ENCODE data around the gene PNKP.

PNKP gene

GRCh38 chr19:49904136-49904535 lies 36.8 kb upstream of the PNKP start:
- H3F3A ChIP-seq (ENCODE audit: insufficient read depth), result peaks cover 11% of the 10 kb centered on the region; the same call in 1 of the 2 replicates
- no peak overlapping the region for H3K4me3 ChIP-seq (ENCODE audit: insufficient read depth, low read length, poor library complexity, severe bottlenecking)
- no peak overlapping the region for H2AFZ ChIP-seq (ENCODE audit: low read depth, low read length, severe bottlenecking)
- TF ChIP-seq EZH2phosphoT487 (conservative IDR thresholded peaks at IDR 0.05; ENCODE audit: low read length), result no peak
- TF ChIP-seq CTCF (IDR thresholded peaks at IDR 0.05; ENCODE audit: insufficient read depth, low read length, poor library complexity, severe bottlenecking), result no peak
- H3K27me3 ChIP-seq (ENCODE audit: low read length), result no peaks in the 10 kb centered on the region
- no peaks in the 10 kb centered on the region for H3K79me2 ChIP-seq (ENCODE audit: insufficient read depth, low read length)
- no peak overlapping the region for H3K9ac ChIP-seq (ENCODE audit: low read length)
- no peaks in the 10 kb centered on the region for H3K9me2 ChIP-seq (replicated peaks; ENCODE audit: insufficient read depth, low read length)
- H4K20me1 ChIP-seq (ENCODE audit: low read depth, low read length), result no peaks in the 10 kb centered on the region
- no peak overlapping the region for H3K4me2 ChIP-seq (ENCODE audit: low read depth, low read length, poor library complexity, severe bottlenecking)
- no peaks in the 10 kb centered on the region for H3K36me3 ChIP-seq (ENCODE audit: low read length)
- no peak overlapping the region for H3K27ac ChIP-seq (ENCODE audit: low read depth, low read length)
- no peaks in the 10 kb centered on the region for H3K9me3 ChIP-seq (ENCODE audit: insufficient read depth, low read length)

DNA sequence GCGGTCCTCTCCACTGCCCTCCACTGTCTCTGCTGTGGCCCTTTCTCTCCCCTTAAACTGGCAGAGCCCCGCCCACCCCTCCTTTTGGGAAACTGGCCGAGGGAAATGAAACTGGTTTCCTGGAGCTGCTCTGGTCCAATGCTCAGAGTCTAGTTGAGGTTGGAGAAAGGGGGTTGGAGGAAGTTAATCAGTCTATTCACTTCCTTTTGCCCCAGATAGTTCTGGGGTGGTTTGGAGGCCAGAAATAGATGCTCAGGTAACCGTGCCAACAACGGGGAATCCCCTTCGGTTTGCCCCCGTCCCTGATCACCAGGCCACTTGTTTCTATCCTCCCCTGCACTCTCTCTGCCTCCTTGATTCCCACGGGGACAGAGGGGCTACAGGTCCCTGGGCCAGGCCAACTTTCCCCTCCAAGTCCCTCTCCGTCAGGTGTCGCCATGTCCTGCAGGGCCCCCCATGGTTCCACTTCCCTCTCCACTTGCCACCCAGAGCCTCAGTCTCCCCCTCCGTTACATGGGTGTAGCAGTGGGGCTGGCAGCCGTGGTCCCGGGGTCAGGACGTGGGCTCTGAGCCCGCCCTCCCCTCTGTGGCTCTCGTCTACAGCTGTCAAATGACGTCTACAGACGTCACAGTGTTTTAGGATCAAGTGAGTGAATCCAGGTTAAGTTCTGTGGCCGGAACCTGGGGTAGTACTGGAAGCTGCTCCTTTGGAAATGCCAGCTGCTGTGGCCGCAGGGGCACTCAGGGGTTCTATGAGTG lies 29.7 kb upstream of the PNKP start, which contains the start of gene IL4I1:
Gene IL4I1, minus strand, starts transcription at position 25 of the 759 bp plus-strand sequence. CDS start 727 bp downstream, outside the sequence.
- no peaks in the 10 kb centered on the region for H3K27me3 ChIP-seq (ENCODE audit: low read length)
- TF ChIP-seq CTCF (IDR thresholded peaks at IDR 0.05; ENCODE audit: insufficient read depth, low read length, poor library complexity, severe bottlenecking) (no peak), EZH2phosphoT487 (conservative IDR thresholded peaks at IDR 0.05; ENCODE audit: low read length) (no peak)

DNA sequence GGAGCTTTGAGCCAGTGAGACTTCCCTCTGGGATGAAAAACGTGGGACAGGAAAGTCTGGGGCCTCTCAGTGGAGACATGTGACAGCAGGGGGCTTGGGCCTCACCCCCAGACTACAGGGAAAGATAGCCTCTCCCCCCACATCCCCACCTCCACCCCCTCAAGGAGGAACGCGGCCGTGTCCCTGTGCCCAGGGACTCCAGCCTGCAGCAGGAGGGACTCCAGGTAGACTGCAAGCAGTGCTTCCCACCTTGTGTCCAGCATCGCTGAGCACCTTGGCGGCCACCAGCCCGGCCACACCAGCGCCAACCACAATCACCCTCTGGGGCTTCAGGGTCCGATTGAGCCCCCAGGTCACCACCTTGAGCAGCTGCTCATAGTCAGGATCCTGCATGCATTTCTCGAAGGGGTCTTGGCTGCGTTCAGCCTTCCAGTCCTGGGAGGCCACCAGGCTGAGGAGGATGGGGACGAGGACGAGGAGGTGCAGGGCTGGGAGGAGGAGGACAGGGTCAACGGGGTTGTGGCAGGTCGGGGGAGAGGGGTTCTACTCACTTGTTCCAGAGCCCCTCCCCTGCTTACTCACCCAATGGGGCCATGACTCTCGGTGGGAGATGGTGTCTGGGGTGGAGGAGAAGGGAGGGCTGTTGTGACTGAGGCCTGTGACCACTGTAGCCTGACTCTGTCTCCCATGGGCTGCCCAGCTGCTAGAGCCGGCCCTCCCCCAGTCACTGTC lies 28.4 kb upstream of the PNKP start:
- no peaks in the 10 kb centered on the region for H3K9me2 ChIP-seq (replicated peaks; ENCODE audit: insufficient read depth, low read length)
- TF ChIP-seq EZH2phosphoT487 (conservative IDR thresholded peaks at IDR 0.05; ENCODE audit: low read length) (no peak), CTCF (IDR thresholded peaks at IDR 0.05; ENCODE audit: insufficient read depth, low read length, poor library complexity, severe bottlenecking) (no peak)
- H3K27me3 ChIP-seq (ENCODE audit: low read length), result no peaks in the 10 kb centered on the region
- no peaks in the 10 kb centered on the region for H3K9me3 ChIP-seq (ENCODE audit: insufficient read depth, low read length)
- 0 out of 2 replicates have a peak, but pooled peaks cover 6% of the 10 kb centered on the region for H3F3A ChIP-seq (ENCODE audit: insufficient read depth)
- no peak overlapping the region; the same call in 1 of the 2 replicates for H3K9ac ChIP-seq (ENCODE audit: low read length)
- H2AFZ ChIP-seq (ENCODE audit: low read depth, low read length, severe bottlenecking), result no peak overlapping the region
- H3K4me3 ChIP-seq (ENCODE audit: insufficient read depth, low read length, poor library complexity, severe bottlenecking), result no peak overlapping the region
- H3K79me2 ChIP-seq (ENCODE audit: insufficient read depth, low read length), result no peaks in the 10 kb centered on the region
- peak overlapping the region; percentile 65 for H3K4me2 ChIP-seq (ENCODE audit: low read depth, low read length, poor library complexity, severe bottlenecking)
- no peaks in the 10 kb centered on the region for H4K20me1 ChIP-seq (ENCODE audit: low read depth, low read length)
- no peaks in the 10 kb centered on the region for H3K36me3 ChIP-seq (ENCODE audit: low read length)
- no peak overlapping the region for H3K27ac ChIP-seq (ENCODE audit: low read depth, low read length)

More for the DNA sequence above, 29.7 kb upstream of the PNKP start, which contains the start of gene IL4I1:
- no peaks in the 10 kb centered on the region for H3K9me2 ChIP-seq (replicated peaks; ENCODE audit: insufficient read depth, low read length)
- peak within 1 kb of the TSS; percentile 19 for H3K4me3 ChIP-seq (ENCODE audit: insufficient read depth, low read length, poor library complexity, severe bottlenecking)
- no peaks in the 10 kb centered on the region for H3K36me3 ChIP-seq (ENCODE audit: low read length)
- 0 out of 2 replicates have a peak, but pooled peaks cover 6% of the 10 kb centered on the region for H3F3A ChIP-seq (ENCODE audit: insufficient read depth)
- H3K9me3 ChIP-seq (ENCODE audit: insufficient read depth, low read length), result no peaks in the 10 kb centered on the region
- no peaks in the 10 kb centered on the region for H3K79me2 ChIP-seq (ENCODE audit: insufficient read depth, low read length)
- H3K27ac ChIP-seq (ENCODE audit: low read depth, low read length), result peak within 1 kb of the TSS; percentile 52
- H3K9ac ChIP-seq (ENCODE audit: low read length), result peak within 1 kb of the TSS; percentile 42; the same call in 1 of the 2 replicates
- H4K20me1 ChIP-seq (ENCODE audit: low read depth, low read length), result no peaks in the 10 kb centered on the region
- H2AFZ ChIP-seq (ENCODE audit: low read depth, low read length, severe bottlenecking), result no peak within 1 kb of the TSS
- peak within 1 kb of the TSS; percentile 65 for H3K4me2 ChIP-seq (ENCODE audit: low read depth, low read length, poor library complexity, severe bottlenecking)
